SH-SY5Y (cell line): ENCODE data around the gene NOB1.

Source experiments
- GATA2 ChIP-seq: IDR thresholded peaks from 2 replicates; pipeline ENCODE4 v1.6.1; 2011; ENCODE audit warnings: mild to moderate bottlenecking, low read depth, low read length
- GATA3 ChIP-seq: IDR thresholded peaks from 2 replicates; pipeline ENCODE4 v1.6.1; 2011; ENCODE audit warnings: low read depth, mild to moderate bottlenecking, low read length, moderate library complexity

The NOB1 gene

DNA sequence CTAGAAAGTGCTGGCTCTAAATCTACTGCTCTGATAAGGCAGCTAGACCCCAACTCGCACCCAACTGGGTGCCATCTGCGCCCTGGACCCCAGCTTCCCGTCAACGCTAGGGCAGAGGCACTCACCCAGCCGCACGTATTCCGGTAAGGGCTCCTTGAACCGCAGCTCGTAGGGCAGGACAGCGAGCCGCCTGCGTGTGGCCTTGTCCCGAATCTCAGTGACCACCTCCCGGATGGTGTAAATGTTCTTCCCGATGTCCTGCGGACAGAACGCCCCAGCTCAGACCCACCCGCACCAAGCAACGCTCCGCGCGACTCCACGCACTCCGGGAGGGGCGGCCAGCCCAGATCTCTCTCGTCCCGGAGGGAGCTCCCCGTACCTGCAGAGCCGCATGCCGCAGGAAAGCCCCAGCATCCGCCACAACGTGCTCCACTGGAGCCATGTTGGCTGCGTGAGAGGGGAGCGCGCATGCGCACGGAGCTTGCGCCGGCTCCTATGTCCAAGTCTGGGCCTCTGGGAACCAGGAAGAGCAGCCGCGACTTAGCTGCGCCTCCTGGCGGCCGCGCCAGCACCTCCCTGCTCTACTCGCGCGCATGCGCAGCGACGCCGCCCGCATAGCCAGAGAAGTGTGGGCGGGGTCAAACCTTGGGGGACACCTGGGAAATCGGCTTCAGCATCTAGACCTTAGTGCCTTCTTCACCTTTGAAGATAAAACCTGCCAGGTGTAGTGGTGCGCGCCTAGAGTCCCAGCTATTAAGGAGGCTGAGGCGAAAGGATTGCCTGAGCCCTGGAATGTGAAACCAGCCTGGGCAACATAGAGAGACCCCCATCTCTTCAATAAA lies at the start of gene NOB1:
NOB1 (minus strand) TSS at position 458 of the 842 bp plus-strand sequence; CDS start at position 442, 16 bp downstream.
- TF ChIP-seq GATA3 (no peak), GATA2 (no peak; the same call in 1 of the 2 replicates)

DNA sequence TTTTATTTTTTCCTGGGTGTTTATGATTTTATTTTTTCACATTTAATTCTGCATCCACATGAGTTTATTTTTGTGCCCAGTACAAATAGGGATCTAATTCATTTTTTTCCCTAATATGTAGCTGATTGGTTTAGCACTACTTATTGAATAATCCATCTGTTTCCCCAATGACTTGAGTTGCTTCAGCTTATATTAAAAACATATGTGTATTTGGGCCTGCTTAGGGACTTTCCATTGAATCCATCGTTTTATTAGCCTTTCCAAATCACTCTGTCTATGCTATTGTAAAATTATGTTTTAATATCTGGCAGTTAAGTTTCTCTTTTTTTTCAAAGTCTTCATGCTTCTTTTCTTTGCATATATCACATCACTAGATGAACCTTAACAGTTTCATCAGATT lies 49.6 kb upstream of the NOB1 start:
- TF ChIP-seq GATA3, result no peak

DNA sequence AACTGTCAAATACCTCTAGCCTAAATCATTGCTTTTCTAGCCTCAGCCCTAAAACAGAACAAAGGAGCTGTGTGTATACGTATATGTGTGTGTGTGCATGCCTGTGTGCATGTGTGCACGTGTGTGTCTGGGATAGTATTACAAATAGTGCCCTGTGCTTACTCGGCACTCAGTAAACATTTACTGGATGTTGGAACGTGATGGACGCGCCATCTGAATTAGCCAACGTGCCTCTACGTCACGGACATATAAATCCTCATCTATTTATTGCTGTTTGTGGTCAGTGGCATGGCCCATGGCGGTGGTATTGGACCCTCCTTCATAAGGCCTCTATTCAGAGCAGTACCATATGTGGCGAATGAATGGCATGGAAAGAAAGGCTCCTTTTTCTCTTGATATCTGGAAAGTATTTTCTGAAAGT lies 44.9 kb upstream of the NOB1 start:
- TF ChIP-seq GATA2 (no peak), GATA3 (no peak)

DNA sequence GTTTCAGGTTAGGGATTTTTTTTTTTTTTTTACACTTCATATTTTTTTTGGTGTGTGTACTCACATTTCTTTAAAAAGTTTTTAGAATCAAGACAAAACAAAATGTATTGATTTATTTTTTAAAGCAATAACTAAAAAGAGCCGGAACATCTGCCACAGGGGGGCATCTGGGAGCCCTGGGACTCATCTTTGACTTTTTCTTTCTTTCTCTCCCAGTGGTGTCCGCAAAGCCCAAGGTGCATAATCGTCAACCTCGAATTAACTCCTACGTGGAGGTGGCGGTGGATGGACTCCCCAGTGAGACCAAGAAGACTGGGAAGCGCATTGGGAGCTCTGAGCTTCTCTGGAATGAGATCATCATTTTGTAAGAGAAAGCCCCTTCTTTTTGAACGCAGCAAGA lies 43.7 kb upstream of the NOB1 start:
- TF ChIP-seq GATA3 (no peak), GATA2 (no peak)

DNA sequence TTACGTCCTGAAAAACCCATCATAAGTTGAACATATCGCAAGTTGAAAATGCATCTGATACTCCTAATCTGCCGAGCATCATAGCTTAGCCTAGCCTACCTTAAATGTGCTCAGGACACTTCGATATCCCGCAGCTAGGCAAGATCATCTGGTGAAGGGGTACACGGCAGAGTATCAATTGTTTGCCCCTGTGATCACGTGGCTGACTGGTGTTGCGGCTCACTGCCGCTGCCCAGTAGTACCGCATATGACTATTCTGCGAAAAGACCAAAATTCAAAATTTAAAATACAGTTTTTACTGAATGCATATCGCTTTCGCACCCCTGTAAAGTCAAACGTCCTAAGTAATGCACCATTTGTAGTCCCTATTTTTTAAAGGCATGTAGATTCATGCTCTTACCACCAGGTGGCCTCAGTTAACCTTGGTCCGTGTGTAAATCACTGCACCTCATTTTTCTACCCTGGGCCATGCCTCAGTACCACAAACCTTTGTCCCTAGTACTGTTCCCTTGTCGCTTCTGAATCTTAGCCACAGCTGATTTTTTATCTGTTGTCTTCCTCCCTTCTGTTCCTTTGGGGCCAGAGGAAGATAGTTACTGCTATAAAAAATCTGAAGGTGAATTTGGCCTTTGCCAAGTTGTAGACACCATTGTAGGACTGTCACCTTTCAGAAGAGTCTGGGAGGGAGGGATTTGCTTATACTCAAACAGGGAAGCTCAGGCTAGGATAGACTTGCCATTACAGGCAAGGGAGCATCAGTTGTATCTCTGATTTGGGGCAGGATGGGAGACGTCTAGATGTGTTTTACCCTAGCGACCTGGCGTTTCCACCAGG lies 41.8 kb upstream of the NOB1 start:
- TF ChIP-seq GATA2 (no peak), GATA3 (no peak)

DNA sequence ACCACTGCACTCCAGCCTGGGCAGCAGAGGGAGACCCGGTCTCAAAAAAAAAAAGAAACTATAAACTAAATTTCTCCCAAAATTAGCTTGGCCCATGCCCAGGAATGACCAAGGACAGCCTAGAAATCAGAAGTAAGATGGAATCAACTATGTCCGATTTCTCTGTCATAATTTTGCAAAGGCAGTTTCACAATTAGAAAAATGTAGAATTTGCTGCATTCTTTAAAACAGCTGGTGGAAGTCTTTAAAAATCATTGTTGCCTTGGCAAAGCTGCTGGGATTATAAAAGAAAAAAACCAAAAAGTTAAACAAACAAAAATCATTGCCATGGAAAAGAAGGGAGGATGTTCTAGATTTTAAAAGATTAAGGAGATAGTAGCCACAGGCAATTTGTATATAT lies 39.8 kb upstream of the NOB1 start:
- TF ChIP-seq GATA3 (no peak), GATA2 (no peak)

DNA sequence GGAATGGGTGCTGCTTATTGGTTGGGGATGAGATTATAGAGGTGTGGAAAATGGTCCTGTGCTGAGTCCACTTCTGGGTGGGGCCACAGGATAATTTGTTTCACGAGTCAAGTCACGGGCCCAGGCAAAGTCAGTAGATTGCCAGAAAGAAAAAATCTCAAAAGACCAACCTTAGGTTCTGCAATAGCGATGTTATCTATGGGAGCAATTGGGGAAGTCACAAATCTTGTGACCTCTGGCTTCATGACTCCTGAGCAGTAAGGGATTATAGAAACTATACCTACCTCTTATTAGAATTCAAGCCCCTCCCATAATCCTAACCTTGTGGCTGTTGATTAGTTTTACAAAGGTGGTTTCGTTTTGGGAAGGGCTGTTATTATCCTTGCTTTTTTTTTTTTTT lies 38.8 kb upstream of the NOB1 start:
- TF ChIP-seq GATA2, result no peak
- TF ChIP-seq GATA3, result no peak

DNA sequence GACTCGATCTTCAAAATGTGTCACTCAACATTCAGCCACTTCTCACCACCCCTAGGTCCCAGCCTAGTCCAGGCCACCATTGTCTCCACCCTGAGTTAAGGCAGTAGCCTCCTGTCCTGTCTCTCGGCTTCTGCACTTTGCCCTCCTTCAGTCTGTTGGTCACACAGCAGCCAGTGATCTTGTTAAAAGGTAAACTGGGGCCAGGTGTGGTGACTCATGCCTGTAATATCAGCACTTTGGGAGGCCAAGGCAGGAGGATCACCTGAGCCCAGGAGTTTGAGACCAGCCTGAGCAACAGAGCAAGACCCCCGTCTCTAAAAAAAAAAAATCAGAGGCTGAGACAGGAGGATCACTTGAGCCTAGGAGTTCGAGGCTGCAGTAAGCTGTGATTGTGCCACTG lies 33.2 kb upstream of the NOB1 start:
- TF ChIP-seq GATA2 (no peak), GATA3 (no peak)

DNA sequence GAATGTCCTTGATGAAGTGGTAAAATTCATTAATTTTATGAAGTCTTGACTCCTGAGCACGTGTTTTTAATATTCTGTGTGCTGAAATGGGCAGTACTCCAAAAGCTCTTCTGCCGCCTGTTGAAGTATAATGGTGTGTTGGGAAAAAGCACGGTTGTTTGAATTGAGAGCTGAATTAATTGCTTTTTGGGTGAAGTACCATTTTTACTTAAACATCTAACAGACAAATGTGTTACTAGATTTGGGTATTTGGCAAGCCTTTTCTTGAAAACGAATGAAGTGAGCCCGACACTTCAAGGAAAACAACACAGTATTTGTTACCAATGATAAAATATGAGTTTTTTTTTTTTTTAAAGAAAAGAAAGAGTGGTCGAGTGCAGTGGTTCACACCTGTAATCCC lies 29.9 kb upstream of the NOB1 start:
- TF ChIP-seq GATA3, result no peak
- no peak for TF ChIP-seq GATA2

DNA sequence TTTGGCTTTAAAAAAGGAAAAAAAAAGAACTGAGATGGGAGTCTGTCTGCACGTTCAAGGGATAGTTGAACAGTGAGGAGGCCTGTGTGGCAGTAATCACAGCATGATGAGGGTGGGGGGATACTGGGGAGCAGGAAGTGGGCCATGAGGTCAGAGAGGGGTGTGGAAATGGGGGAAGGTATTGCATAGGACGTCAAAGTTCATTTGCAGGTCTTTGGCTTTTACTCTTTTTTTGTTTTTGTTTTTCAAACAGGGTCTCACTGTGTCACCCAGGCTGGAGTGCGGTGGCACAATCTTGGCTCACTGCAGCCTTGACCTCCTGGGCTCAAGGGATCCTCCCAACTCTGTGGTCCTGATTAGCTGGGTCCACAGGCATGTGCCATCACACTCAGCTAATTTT lies 26.4 kb upstream of the NOB1 start:
- no peak for TF ChIP-seq GATA3
- no peak for TF ChIP-seq GATA2

DNA sequence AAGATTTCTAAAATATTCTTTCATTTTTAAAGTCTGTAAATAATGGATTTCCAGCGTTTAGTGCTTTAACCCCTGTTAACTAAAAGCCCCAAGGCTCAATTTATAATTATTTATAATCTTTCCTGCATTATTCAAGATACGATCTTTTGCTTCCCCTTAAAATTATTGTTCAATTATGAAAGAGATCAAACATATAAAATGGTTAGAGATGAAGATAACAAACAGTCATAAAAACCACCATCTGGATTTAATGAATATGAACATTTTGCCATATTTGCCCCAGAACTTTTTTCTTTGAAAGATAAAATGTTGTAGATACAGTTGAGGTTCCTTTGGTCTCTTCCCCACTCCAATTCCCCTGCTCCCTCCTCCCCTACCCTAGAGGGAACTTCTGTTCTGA lies 25.0 kb upstream of the NOB1 start:
- TF ChIP-seq GATA2 (peak; percentile 25; the same call in 1 of the 2 replicates), GATA3 (peak; percentile 74)

DNA sequence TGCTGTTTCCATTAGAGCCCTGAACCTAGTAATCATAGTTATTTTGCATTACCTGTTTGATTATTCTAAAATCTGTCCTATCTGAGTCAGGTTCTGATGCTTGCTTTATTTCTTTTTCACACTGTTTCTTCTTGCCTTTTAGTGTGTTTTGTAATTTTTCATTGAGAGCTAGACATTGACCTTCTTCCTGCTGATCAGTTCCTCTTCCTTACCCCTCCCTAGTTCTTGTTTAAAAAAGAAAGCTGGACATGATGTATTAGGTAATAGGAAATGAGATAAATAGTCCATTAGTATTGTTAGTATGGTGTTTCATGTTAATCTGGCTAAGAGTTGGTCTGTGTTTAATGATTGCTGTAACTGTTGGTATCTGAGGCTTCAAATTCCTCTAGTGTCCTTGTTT lies 20.8 kb upstream of the NOB1 start:
- no peak for TF ChIP-seq GATA3
- TF ChIP-seq GATA2, result no peak

DNA sequence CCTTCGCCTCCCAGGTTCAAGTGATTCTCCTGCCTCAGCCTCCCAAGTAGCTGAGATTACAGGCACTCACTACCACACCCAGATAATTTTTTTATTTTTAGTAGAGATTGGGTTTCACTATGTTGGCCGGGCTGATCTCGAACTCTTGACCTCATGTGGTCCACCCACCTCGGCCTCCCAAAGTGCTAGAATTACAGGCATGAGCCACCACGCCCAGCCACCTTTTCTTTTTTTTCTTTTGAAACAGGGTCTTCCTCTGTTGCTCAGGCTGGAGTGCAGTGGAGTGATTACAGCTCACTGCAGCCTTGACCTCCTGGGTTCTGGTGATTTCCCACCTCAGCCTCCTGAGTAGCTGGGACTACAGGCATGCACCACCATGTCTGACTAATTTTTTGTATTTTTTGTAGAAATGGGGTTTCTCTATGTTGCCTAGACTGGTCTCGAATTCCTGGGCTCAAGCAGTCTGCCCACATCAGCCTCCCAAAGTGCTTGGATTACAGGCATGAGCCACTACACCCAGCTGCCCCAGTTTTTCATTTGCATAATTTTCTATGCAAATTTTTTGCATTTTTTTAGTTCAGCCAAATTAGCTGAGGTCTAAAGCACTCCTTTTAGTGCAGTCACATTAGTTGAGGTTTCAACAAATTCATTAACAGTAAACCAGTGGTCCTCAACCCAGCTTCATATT lies 18.7 kb upstream of the NOB1 start:
- TF ChIP-seq GATA2 (no peak), GATA3 (no peak)

DNA sequence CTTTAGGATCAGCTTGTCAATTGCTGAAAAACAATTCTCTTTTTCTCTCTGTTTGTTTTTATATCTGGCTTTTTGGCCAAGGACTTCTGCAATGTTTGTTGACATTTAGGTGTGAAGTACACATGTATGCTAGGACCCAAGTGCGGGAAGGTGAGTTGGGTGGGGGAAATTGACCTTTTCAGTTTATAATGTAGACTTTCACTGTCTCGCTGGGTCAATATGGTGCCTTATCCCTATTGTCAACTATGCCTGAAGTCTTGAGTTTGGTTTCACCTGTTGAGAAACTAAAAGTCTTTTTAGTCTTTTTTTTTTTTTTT lies 16.9 kb upstream of the NOB1 start:
- TF ChIP-seq GATA2 (no peak), GATA3 (no peak)
